Mesothelial cell of epicardium (in vitro differentiated cells): ENCODE data around the gene MYH4. TPM values are rescaled to one million over a fixed set of nuclear protein-coding genes. Genes with fewer than 3 reads are reported as not detected.

ENCODE experiments used
- DNase-seq, 2 experiments: peaks; one replicate each; pipeline ENCODE4 v3.0.0; 2021; ENCODE audit warnings: low spot score in 2 of 2; ENCODE audit not compliant: unreplicated experiment in 2 of 2
- H3K27ac Mint-ChIP-seq: 2 replicates; pipeline ENCODE4 v1.8.0; 2021; ENCODE audit warnings: mixed read lengths
- H3K27me3 Mint-ChIP-seq: 2 replicates; pipeline ENCODE4 v1.8.0; 2021; ENCODE audit warnings: low read depth, mixed read lengths
- H3K36me3 Mint-ChIP-seq: 2 replicates; pipeline ENCODE4 v1.8.0; 2021; ENCODE audit warnings: mixed read lengths
- H3K4me1 Mint-ChIP-seq: 2 replicates; pipeline ENCODE4 v1.8.0; 2021; ENCODE audit warnings: mixed read lengths
- H3K4me3 Mint-ChIP-seq: 2 replicates; pipeline ENCODE4 v1.8.0; 2021; ENCODE audit warnings: mild to moderate bottlenecking, moderate library complexity, mixed read lengths
- H3K9me3 Mint-ChIP-seq: 2 replicates; pipeline ENCODE4 v1.8.0; 2021; ENCODE audit warnings: mixed read lengths
- CTCF ChIP-seq: fragments of 200-600 bp; sonication (generic); IDR thresholded peaks from one replicate; pipeline ENCODE4 v1.5.0; 2021; ENCODE audit warnings: antibody characterized with exemption; ENCODE audit not compliant: unreplicated experiment
- total RNA-seq: library from RNA; stranded (reverse); gene quantifications from 3 replicates; pipeline ENCODE4 v1.2.1, GENCODE V29; 2021

Gene MYH4
- total RNA-seq, result not detected in 3 replicates

DNA sequence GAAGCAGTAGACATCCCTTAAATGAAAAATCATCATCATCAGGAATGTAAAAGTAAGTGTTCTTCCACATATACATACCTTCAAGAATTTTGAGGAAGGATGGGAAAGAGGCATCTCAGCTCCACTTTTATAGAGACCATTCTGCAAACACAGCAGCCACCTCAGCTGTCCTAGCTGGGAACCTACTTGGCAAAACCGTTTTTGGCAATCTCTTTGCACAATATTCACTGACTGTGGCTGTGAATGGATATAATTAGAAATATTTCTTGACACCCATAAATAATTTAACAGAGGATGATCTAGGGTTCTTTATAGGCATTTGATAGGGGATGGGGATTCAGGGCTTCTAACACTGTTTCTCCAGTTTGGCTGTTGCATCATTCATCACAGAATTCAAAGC, at the start of gene MYH4:
TSS of gene MYH4 (minus strand) at position 101 of the 400 bp plus-strand sequence. CDS start 2,814 bp downstream, outside the sequence.
- no peaks in the 10 kb centered on the region for H3K36me3 Mint-ChIP-seq
- no peak for DNase-seq
- no peak within 1 kb of the TSS for H3K27ac Mint-ChIP-seq
- peaks cover 19% of the 10 kb centered on the region for H3K27me3 Mint-ChIP-seq
- TF ChIP-seq CTCF, result no peak
- H3K4me3 Mint-ChIP-seq, result no peak within 1 kb of the TSS
- peaks cover 2% of the 10 kb centered on the region for H3K9me3 Mint-ChIP-seq
- no peaks in the 10 kb centered on the region for H3K4me1 Mint-ChIP-seq

- Mint-ChIP-seq H3K4me1 (no peaks in the 10 kb centered on the region), H3K4me3 (no peak within 1 kb of the TSS), H3K27ac (no peak within 1 kb of the TSS), H3K27me3 (peaks cover 33% of the 10 kb centered on the region), H3K9me3 (peaks cover 8% of the 10 kb centered on the region), H3K36me3 (no peaks in the 10 kb centered on the region)
- DNase-seq, result no peak
- no peak for TF ChIP-seq CTCF
These were observed 49.1 kb upstream of the MYH4 start, which contains the start of gene MYH1 for GRCh38 chr17:10518271-10519037. MYH1 (minus strand) TSS chr17:10518542; CDS start chr17:10516642, 1,900 bp downstream.

- Mint-ChIP-seq H3K36me3 (no peaks in the 10 kb centered on the region), H3K27ac (no peak overlapping the region), H3K4me1 (no peaks in the 10 kb centered on the region), H3K27me3 (peaks cover 35% of the 10 kb centered on the region), H3K4me3 (no peak overlapping the region), H3K9me3 (no peaks in the 10 kb centered on the region)
- TF ChIP-seq CTCF, result no peak
- DNase-seq, result no peak
These were observed 47.3 kb upstream of the MYH4 start for GRCh38 chr17:10516638-10517037.

DNA sequence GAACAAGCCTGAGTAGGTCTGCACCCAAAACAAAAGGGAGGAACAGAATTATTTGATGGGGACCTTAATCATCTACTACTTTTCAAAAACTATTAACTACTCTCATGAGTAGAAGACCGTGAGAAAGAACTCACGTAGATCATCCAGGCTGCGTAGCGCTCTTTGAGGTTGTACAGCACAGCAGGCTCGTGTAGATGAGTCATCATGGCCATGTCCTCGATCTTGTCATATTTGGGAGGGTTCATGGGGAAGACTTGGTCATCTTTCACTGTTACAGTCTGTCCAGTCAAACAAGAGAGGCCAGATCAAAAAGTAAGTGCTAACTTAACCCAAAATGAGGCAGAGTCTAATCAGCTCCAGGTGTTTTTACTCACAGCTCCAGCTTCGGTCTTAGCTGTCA, 46.7 kb upstream of the MYH4 start:
- H3K4me3 Mint-ChIP-seq, result no peak overlapping the region
- no peak for TF ChIP-seq CTCF
- no peaks in the 10 kb centered on the region for H3K4me1 Mint-ChIP-seq
- no peak overlapping the region for H3K27ac Mint-ChIP-seq
- no peaks in the 10 kb centered on the region for H3K9me3 Mint-ChIP-seq
- no peaks in the 10 kb centered on the region for H3K36me3 Mint-ChIP-seq
- peaks cover 35% of the 10 kb centered on the region for H3K27me3 Mint-ChIP-seq
- no peak for DNase-seq

DNA sequence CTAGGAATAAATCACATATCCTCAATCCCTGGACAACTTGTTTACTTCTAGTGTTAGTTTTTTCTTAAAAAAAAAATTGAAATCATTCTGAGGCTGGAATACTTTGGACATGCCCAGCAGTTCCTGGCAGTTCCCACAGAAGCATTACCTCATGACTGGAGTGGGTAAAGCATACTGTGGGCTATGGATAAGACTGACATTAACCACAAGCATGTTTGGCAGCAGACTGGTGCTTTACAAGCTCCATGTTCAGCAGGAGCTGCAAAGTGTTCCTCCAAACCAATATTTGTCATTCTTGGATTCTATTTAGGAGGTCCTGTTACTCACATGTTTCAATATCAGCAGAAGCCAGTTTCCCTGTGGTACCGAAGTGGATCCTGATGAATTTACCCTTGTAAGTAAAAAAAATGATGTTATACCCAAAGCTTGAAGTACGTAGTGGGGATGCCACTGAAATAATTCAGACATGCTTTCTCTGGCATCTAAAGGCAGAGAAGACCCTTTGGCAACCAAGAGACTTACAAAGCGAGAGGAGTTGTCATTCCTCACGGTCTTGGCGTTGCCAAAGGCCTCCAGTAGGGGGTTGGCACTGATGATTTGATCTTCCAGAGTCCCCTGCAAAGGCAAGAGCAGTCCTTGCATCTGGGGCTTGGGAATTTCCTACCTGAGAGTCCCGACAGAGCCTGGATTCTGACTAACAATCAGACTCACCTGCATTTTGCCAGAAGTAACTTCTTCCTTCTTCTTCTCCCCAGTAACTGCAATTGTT, 44.1 kb upstream of the MYH4 start:
- Mint-ChIP-seq H3K4me3 (no peak overlapping the region), H3K27me3 (peaks cover 29% of the 10 kb centered on the region), H3K36me3 (no peaks in the 10 kb centered on the region), H3K27ac (no peak overlapping the region), H3K4me1 (no peaks in the 10 kb centered on the region), H3K9me3 (no peaks in the 10 kb centered on the region)
- no peak for TF ChIP-seq CTCF
- DNase-seq, result no peak
